Heart right ventricle (tissue), 16 donors: Measurements from ENCODE around the gene RHBDL3. TPM values are rescaled to one million over a fixed set of nuclear protein-coding genes. Genes with fewer than 3 reads are reported as not detected.
"Not testable (repeated sequence)": the region's sequence is repeated elsewhere in the genome, so short reads cannot be mapped to it uniquely, and the experiment has no call there.

Source experiments
- ATAC-seq, 8 donors: fragments of 200-7000 bp; cut with Tn5 transposase; one replicate each; pipeline ENCODE4 v1.9.1; 2020; ENCODE audit warnings: mild to moderate bottlenecking in 8 of 8, moderate library complexity in 8 of 8, moderate number of reproducible peaks in 1 of 8
- DNase-seq, 2 donors: peaks; one replicate each; pipeline ENCODE4 v3.0.0-alpha.2; 2020
- H3K27ac ChIP-seq, 10 donors: fragments of 200-600 bp; sonication (generic) in 2 of 10; one replicate each; pipeline versions ENCODE4 v1.5.0 to v1.8.0; 2020 to 2022; ENCODE audit warnings: mild to moderate bottlenecking in 3 of 10
- H3K27me3 ChIP-seq, 7 donors: fragments of 200-600 bp; one replicate each; pipeline ENCODE4 v1.8.0; 2021 to 2022; ENCODE audit warnings: mild to moderate bottlenecking in 2 of 7
- H3K36me3 ChIP-seq, 9 donors: fragments of 200-600 bp; sonication (generic) in 1 of 9; one replicate each; pipeline versions ENCODE4 v1.5.0 to v1.8.0; 2020 to 2022; ENCODE audit warnings: mild to moderate bottlenecking in 2 of 9
- H3K4me1 ChIP-seq, 9 donors: fragments of 200-600 bp; sonication (generic) in 1 of 9; one replicate each; pipeline versions ENCODE4 v1.5.0 to v1.8.0; 2020 to 2022; ENCODE audit warnings: mild to moderate bottlenecking in 4 of 9
- H3K4me3 ChIP-seq, 10 donors: fragments of 200-600 bp; sonication (generic) in 2 of 10; one replicate each; pipeline versions ENCODE4 v1.5.0 to v1.8.0; 2020 to 2022; ENCODE audit warnings: mild to moderate bottlenecking in 7 of 10, moderate library complexity in 2 of 10
- H3K9me3 ChIP-seq, 11 donors: fragments of 200-600 bp in 10 of 11; sonication (generic) in 2 of 11; one replicate each; pipeline versions ENCODE4 v1.5.0 to v1.8.0; 2013 to 2022; ENCODE audit warnings: mild to moderate bottlenecking in 2 of 11, control low read depth in 1 of 11, moderate library complexity in 1 of 11
- CTCF ChIP-seq, 9 donors: fragments of 200-600 bp; sonication (generic) in 2 of 9; IDR thresholded peaks; one replicate each; pipeline versions ENCODE4 v1.5.0 to v1.8.0; 2021 to 2022; ENCODE audit warnings: antibody characterized with exemption in 9 of 9, mild to moderate bottlenecking in 5 of 9, moderate library complexity in 1 of 9
- WGBS, 2 donors: extraction: QIAGEN DNeasy Blood & Tissue Kit; methylation state at CpG; one replicate each; pipeline ENCODE4 v1.1.7; 2013; ENCODE audit warnings: inconsistent platforms in 1 of 2; 5-methylcytosine and 5-hydroxymethylcytosine counted together
- intact Hi-C, 10 donors: fragments of 100-400 bp; cut with DNase I; formaldehyde crosslinking; loops; one replicate each; pipeline versions ENCODE4 v1.11.1 to v1.14.2; 2022
- polyA plus RNA-seq, 2 donors: library from polyadenylated mRNA; stranded (reverse); fragments of 200-250 nt; gene quantifications; one replicate each; pipeline ENCODE4 v1.2.3, GENCODE V29; 2013
- total RNA-seq, 10 donors: library from RNA; stranded (reverse); fragmentation: NEBNext Ultra II Directional in 3 of 10; extraction: Animal tissue kit (Norgen Biotek cat#: 25700) in 3 of 10; gene quantifications; one replicate each; pipeline versions ENCODE4 v1.2.1 to v1.2.4, GENCODE V29; 2021 to 2023
- donor health status: Arrhythmogenic right ventricular cardiomyopathy.
- donor health status: ischemic (EF 13 %, LVEDD 7.1; RV severe dilation, severe dysfunction).
- donor health status: healthy with polysubstance abuse.
- donor health status: DM: no; HTN: yes; CAD: no.
- donor health status: DM: no; HTN: no; CAD: no.
- donor health status: ischemic (EF 25% LVEDD 6.9; RV normal size, moderate dysfunction).
- donor health status: ischemic (EF 25% LVEDD 5.7; RV mildly dilated, moderate dysfunction).
- donor health status: healthy.
- donor health status: DM: yes; HTN: yes; CAD: no.
- donor health status: Ischemic cardiomyopathy.
- donor health status: ischemic (EF 35%, LVEDD 5.7; RV mildly dilated, moderate dysfunction).
- donor health status: nonischemic (EF 11% LVEDD 7.7; RV severe dilation, severe dysfunction).
- donor health status: DM: yes; HTN: yes; CAD: no.
- donor health status: PGD.
- donor health status: ischemic (EF 29% LVEDD 5.4; RV normal size, mild dysfunction).
- donor health status: nonischemic (EF 23%, LVEDD 6.1; RV moderate dilation, normal function).

The RHBDL3 gene
- total and polyA plus RNA-seq, 12 donors: 0.07 to 3.7 (median 0.30) TPM; not detected in 2

- no peaks in the 10 kb centered on the region for H3K36me3 ChIP-seq
- H3K27ac ChIP-seq: no peak overlapping the region
- H3K4me1 ChIP-seq: peaks cover 0 to 15% (median 0%) of the 10 kb centered on the region in 9 donors
- 14% methylated on average over 5 of the region's 5 CpGs for WGBS, 2 donors
- H3K9me3 ChIP-seq: no peaks in the 10 kb centered on the region
- H3K27me3 ChIP-seq: peaks cover 0 to 10% (median 2%) of the 10 kb centered on the region in 7 donors
- DNase-seq (peak; percentile 67 to 76), ATAC-seq (peak; percentile 87 to 93 (median 90))
- intact Hi-C loops: loop anchor here in 9 of 10 donors (1.0 to 5.0 kb wide), 3 partner anchors 66 to 67 kb away; no protein-coding TSS in a partner anchor
- TF ChIP-seq CTCF (IDR thresholded peaks at IDR 0.05): peak; percentile 91 to 94 (median 93)
- H3K4me3 ChIP-seq: peak overlapping the region in 1 of 10 donors; percentile 38
These were observed 53.9 kb downstream of the RHBDL3 start for GRCh38 chr17:32319548-32319905.

DNA sequence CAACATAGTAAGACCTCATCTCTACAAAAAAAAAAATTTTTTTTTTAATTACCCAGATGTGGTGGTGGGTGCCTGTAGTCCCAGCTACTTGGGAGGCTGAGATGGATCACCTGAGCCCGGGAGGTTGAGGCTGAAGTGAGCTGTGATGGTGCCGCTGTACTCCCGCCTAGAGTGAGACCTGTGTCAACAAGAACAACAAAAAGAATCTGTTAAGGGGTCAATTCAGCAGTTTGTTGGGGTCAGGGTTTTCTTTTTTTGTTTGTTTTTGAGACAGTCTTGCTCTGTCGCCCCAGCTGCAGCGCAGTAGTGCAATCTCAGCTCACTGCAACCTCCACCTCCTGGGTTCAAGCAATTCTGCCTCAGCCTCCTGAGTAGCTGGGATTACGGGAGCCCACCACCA, 54.4 kb downstream of the RHBDL3 start:
- peaks cover 0 to 15% (median 0%) of the 10 kb centered on the region in 9 donors for H3K4me1 ChIP-seq
- not testable (repeated sequence) for H3K4me3 ChIP-seq, H3K27me3 ChIP-seq, ATAC-seq, DNase-seq, H3K9me3 ChIP-seq, H3K27ac ChIP-seq, H3K36me3 ChIP-seq
- intact Hi-C loops: loop anchor here in 1 of 10 donors (5.0 kb wide), 1 partner anchor 68 kb away; no protein-coding TSS in a partner anchor
- WGBS, 2 donors: 90 to 94% methylated on average over 6 of the region's 6 CpGs

DNA sequence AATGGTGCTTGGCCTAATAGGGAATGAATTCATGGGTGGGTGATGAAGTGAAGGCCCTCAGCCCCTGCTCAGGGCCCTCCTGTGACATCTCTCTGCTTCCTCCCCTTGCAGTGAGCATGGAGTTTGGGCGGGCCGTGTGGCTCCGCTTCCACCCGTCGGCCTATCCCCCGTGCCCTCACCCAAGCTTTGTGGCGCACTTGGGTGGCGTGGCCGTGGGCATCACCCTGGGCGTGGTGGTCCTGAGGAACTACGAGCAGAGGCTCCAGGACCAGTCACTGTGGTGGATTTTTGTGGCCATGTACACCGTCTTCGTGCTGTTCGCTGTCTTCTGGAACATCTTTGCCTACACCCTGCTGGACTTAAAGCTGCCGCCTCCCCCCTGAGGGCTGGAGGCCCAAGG, 55.2 kb downstream of the RHBDL3 start:
- Histone ChIP-seq H3K4me3 (no peak overlapping the region), H3K4me1 (peaks cover 0 to 15% (median 0%) of the 10 kb centered on the region in 9 donors), H3K27me3 (peaks cover 0 to 6% (median 0%) of the 10 kb centered on the region in 7 donors), H3K9me3 (no peaks in the 10 kb centered on the region), H3K27ac (no peak overlapping the region), H3K36me3 (no peaks in the 10 kb centered on the region)
- no peak for TF ChIP-seq CTCF (IDR thresholded peaks at IDR 0.05)
- intact Hi-C loops: loop anchor here in 1 of 10 donors (5.0 kb wide), 1 partner anchor 69 kb away; no protein-coding TSS in a partner anchor
- no peak for DNase-seq
- 93 to 95% methylated on average over 15 of the region's 15 CpGs for WGBS, 2 donors
- no peak for ATAC-seq

DNA sequence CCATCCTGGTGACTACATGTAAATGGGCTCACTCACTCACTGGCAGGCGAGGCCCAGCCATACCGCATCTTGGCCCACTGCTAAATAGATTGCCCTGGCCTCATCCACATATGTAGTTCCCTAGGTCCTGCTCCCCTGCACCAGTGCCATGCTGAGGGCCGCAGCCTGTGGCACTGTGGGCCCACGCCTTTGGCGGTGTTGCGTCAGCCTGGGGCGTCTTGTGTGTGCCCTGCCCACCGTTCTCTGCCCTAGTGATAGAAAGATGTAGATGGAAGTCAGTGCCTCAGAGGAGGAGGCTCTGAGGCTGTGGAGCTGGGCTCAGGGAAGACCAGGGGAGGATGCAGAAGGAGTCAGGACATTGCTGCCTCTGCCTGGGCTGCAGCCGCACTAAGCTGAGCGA, 57.4 kb downstream of the RHBDL3 start:
- Histone ChIP-seq H3K4me3 (no peak overlapping the region), H3K27me3 (peaks cover 0 to 4% (median 0%) of the 10 kb centered on the region in 7 donors), H3K27ac (no peak overlapping the region), H3K9me3 (no peaks in the 10 kb centered on the region), H3K4me1 (peaks cover 0 to 15% (median 0%) of the 10 kb centered on the region in 9 donors), H3K36me3 (no peaks in the 10 kb centered on the region)
- no peak for TF ChIP-seq CTCF (IDR thresholded peaks at IDR 0.05)
- ATAC-seq (no peak), DNase-seq (no peak)
- WGBS, 2 donors: 94 to 95% methylated on average over 10 of the region's 10 CpGs
- intact Hi-C loops: loop anchor here in 1 of 10 donors (5.0 kb wide), 1 partner anchor 71 kb away; no protein-coding TSS in a partner anchor

GRCh38 chr17:32323811-32324491, 58.3 kb downstream of the RHBDL3 start:
- DNase-seq: no peak
- no peak for TF ChIP-seq CTCF (IDR thresholded peaks at IDR 0.05)
- no peaks in the 10 kb centered on the region for H3K27me3 ChIP-seq
- 41 to 49% methylated on average over 11 of the region's 11 CpGs for WGBS, 2 donors
- H3K27ac ChIP-seq: no peak overlapping the region
- peaks cover 0 to 10% (median 0%) of the 10 kb centered on the region in 9 donors for H3K4me1 ChIP-seq
- intact Hi-C loops: loop anchor here in 1 of 10 donors (5.0 kb wide), 1 partner anchor 72 kb away; no protein-coding TSS in a partner anchor
- H3K36me3 ChIP-seq: no peaks in the 10 kb centered on the region
- ATAC-seq: peak in 1 of 8 donors; percentile 38
- H3K9me3 ChIP-seq: no peaks in the 10 kb centered on the region
- H3K4me3 ChIP-seq: peak overlapping the region in 7 of 10 donors; percentile 7 to 32 (median 11)
